NOMO-1 treated with dmso at 0.1 percent for 144 hours (cell line): ENCODE measurements around the gene GM2A.
"Not testable (repeated sequence)": the region's sequence is repeated elsewhere in the genome, so short reads cannot be mapped to it uniquely, and the experiment has no call there.

Source experiments
- DNase-seq: peaks from one replicate; lab custom pipeline; 2025; ENCODE audit not compliant: unreplicated experiment; lab: John Stamatoyannopoulos, UW

GM2A gene

DNA sequence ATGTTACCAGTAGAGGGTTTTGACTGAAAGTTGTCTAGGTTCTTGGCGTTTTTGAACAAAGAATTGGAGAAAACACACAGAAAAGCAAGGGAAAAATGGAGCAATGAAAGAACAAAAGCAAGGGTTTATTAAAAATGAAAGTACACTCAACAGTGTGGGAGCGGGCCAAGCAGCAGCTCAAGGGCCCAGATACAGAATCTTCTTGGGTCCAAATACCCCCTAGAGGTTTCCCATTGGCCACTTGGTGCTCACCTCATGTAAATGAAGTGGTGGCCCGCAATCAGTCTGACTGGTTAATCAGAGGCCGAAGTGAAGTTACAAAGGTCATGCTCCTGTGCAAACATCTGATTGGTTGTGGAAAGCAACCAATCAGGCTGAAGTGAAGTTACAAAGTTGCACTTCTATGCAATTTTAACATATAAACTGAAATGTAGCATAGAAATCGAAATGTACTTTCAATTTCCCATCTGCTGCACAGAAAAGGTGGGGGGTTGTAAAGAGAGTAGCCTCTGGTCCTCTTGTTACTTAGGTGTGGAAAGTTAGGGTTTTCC, 1.9 kb upstream of the GM2A start:
- DNase-seq, result no peak

DNA sequence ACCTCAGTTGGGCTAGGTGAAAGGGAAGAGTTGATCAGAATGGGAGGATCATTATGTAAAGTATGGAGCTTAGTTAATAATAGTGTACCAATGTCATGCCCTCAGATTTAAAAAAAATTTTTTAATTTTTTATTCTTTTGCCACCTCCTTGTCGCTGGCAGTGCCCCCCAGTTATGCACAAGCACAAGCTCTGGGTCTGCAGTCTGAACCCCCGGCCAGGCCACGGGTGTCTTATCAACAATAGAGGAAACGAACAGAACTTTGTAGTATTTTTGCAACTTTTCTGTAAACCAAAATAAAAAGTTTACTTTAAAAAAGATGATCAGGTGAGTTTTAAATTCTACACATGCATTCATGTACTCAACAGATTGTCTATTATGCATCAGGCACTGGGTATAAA, 1.4 kb upstream of the GM2A start:
- no peak for DNase-seq

DNA sequence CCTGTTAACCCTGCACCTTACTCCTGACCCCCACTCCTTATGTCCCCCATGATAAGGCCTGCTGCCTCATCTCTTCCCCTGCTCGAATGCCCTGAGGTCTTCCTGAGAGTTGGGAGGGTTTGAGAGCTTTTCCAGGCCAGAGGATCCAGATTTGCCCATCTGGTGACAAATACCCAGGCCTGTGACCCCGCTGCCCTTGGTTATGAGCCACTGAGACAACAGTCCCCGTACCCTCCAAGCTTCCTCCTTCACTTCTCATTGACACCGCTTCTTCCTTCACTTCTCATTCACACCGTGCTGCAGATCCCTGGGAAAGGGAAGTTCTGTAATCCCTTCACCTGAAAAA, 593 bp downstream of the GM2A start:
- peak; percentile 9 for DNase-seq

DNA sequence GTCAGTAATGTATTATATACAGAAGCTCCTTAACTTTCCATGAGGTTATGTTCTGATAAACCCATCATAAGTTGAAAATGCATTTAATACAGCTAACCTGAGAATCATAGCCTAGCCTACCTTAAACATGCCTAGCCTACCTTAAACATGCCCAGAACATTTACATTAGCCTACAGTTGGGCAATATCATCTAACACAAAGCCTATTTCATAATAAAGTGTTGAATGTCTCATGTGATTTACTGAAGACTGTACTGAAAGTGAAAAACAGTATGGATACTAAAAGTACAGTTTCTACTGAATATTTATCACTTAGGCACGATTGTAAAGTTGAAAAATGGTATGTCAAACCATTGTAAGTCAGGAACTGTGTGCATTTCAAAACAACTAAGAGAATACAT, 1.6 kb downstream of the GM2A start:
- no peak for DNase-seq

DNA sequence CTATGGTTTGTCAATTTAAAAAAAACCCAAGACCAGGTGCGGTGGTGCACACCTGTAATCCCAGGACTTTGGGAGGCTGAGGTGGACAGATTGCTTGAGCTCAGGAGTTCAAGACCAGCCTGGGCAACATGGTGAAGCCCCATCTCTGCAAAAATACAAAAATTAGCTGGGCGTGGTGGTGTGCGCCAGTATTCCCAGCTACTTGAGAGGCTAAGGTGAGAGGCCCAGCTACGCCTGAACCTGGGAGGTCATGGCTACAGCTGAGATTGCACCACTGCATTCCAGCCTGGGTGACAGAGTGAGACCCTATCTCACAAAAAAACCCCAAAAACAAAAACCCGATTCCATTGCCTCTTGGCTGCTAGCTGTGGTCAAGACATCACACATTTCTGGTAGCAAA, 2.0 kb downstream of the GM2A start:
- not testable (repeated sequence) for DNase-seq

DNA sequence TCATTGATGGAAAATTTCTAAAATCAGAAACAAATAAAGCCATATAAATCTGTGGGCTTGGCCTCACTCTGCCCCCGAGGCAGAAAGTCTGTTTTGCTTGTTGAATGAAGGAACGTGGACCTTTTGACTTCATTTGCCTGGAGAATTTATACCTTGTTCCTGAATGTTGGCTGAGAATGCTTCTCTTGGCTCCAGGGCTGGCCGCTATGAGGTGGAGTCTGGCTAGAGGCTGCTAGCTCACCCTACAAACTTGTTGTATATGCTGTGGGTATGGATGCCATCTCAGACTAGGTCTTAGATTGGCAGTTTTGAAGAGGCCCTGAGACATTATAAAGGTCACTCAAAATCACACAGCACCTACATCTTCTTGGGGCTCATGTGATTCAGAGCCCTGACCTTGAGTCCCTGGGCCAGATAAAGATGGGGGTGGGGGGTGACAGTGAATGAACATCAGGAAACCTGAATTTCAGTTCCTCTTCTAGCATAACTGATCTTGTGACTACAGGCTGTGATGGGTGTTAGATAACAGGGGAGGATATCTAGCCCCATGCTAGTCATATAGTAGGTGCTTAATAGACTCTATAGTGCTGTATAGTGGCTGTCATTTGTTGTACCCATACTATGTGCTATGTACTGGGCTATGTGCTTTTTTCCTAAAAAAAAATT, 2.8 kb downstream of the GM2A start:
- DNase-seq, result peak; percentile 40

DNA sequence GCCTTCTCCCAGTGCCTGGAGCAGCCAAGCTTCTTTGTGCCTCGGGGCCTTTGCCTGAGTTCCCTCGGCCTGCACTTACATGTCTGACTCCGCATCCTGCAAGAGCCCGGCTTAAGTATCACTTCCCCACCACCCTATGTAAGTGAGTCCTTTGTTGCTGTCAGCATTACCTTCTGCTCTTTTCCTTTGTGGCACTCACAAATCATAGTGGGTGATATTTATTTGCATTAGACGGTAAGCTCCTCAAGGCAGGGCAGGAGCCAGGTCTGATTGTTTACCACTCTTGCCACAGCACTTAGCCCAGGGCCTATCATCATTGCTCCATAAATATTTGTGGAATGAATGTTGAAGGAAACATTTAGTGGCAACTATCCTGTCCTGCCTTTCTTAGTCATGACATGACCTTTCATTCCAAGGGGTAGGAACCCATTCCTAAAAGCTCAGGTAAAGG, 4.8 kb downstream of the GM2A start:
- DNase-seq, result peak; percentile 69

DNA sequence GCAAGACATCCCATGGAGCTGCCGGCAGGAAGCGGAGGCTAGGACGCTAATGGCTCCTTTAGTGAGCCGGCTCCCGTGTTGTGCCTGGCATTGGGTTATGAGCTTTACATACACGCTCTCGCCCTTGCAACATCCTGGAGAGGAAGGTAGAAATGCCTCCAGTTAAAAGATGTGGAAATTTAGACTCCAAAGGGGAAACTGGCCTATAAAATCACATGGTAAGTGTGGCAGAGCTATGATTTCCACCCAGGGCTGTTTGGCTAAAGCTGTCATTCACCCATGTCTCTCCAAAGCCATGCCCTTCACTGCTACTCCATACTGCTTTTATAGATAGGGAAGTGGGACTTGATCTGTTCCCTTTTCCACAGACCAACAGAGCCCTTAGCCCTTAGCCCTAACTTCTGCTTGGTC, 5.2 kb downstream of the GM2A start:
- DNase-seq, result peak; percentile 69

DNA sequence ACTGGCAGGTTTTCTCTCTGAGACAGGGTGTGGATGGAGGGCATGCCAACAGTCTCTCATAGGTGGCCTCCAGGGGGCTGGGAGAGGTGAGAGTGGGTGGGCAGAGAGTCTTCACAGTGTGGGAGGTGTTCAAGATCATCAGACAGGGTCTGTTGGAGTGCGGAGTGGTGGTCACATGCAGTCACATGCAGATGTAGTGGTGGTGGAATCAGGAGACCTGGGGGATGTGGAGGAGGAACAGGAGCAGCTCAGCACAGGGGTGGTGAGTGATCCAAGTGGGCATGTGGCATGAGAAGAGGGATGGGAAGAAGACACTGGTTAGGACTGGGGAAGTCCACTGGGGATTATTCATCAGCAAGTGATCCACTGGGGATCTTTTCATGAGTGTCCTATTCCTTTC, 5.8 kb downstream of the GM2A start:
- no peak for DNase-seq

DNA sequence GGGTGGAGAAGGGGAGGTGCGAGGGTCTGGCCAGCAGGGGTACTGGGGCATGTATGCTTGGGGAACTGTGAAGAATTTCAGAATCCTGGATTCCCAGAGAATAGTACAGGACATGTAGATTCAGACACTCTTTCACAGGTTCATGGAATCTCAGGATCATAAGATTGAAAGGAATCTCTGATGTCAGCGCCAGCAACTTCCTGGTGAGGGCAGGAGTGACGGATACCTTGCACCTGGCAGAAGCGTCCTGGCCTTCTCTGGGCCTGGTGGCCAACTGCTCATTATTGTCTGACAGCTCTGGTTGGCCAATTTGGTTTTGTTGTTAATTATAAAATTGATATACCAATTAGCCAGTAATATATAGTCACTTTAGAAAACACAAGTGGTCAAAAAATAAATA, 6.9 kb downstream of the GM2A start:
- DNase-seq, result no peak

DNA sequence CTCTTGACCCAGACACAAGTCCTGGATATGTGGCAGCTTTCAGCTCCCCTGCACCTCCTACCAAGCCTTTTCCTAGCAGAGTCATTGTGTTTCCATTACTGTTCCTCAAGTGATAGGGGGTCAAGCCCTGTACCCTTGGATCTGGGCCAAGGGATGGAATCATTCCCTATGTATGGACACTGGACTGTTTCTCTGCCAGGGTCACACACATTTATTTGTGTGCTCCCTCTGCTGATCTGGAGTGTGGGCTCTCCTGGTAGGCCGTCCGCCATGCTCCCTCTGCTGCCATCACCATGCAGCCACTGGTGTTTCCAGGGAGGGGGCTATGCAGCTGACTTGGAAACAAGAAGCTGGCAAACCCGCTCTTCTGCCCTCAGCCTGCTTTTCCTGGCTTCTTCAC, 9.5 kb downstream of the GM2A start:
- no peak for DNase-seq

DNA sequence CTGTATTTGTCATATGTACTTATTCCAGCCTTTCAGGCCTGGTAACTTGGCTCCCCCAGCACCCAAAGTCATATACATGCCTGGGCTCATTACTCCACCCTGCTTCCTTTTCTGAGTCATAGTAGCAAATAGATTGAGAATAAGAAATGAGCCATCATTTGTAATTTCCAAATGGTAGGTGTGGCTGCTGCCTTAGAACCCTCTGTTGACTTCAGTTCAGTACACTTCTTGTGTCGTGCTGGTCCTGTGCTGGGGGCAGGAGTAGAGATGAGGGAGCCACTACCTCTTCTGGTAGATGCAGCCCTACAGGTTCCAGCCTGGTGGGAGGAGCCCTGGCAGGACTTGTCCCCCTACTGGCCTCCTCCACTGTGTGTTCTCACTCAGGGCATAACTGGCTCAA, 11.1 kb downstream of the GM2A start:
- DNase-seq, result no peak

DNA sequence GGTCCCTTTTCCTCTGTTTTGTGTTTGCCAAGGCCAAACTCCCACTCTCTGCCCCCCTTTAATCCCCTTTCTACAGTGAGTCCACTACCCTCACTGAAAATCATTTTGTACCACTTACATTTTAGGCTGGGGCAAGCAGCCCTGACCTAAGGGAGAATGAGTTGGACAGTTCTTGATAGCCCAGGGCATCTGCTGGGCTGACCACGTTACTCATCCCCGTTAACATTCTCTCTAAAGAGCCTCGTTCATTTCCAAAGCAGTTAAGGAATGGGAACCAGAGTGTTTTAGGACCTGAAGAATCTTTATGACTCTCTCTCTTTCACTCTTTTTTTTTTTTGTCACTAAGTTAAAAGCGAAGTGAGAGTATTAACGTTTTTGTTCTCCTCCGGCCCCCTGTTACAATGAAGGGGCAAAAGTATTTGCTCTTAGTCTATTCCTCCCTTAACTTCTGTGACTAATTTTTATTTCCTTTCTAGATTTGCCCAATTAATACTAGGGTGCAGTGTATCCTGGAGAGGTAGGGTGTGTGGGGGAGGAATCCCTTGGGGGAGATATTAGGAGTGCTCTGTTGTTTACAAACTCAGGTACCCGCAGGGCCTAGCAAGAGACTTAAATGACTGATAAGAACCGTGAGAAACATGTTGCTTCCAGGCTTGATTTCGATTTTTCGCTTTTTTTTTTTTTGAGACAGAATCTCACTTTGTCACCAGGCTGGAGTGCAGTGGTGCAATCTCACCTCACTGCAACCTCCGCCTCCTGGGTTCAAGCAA, 14.7 kb downstream of the GM2A start:
- DNase-seq, result no peak

DNA sequence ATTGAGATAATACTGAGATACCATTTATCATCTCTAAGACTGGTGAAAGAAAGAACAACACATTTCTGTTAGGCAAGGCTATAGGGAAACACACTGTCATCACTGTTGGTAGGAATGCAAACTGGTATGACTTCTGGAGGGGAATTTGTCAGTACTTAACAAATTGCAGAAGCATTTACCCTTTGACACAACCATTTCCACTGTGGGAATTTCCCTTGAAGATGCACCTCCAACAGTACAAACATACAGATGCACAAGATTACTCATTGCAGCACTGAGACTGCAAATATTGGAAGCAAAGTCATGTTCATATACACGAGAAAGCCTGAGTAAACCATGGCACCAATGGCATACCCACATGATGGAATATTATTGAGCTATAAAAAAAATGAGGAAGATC, 17.6 kb downstream of the GM2A start:
- DNase-seq, result no peak

DNA sequence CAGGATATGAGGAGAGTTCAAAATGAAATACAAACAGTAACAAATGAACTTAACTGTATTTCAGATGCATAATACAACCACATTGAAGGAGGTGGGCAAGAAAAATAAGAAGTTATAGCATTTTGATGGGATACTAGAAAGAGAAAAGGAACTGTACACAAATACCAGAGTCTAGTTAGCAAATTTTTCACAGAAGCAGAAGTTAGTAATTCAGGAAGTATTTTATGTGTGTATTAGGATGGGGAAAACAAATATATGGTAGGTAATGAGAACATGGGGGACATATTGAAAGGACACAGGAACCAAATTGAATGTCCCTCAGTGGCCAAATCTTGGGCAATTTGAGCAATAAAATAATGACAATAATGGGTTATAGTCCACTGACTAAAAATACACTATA, 18.4 kb downstream of the GM2A start:
- no peak for DNase-seq

DNA sequence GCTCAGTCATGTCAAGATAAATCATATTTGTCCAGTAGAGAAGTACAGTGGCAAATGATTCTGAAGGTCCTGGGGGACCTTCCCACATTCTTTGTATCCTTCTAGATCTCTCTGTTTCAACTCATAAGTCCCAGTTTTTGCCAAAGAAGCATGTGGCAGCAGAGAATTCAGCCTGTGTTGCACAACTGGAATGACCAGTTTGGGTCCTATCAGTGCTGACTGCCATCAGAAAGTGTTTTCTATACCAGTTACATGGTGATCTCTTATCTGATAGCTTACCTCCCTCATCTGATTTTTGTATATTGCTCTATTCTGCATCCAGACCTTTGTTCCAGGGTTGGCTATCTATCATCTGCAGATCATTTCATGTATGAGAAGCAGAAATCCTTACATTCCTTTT, 21.7 kb downstream of the GM2A start:
- DNase-seq, result no peak

DNA sequence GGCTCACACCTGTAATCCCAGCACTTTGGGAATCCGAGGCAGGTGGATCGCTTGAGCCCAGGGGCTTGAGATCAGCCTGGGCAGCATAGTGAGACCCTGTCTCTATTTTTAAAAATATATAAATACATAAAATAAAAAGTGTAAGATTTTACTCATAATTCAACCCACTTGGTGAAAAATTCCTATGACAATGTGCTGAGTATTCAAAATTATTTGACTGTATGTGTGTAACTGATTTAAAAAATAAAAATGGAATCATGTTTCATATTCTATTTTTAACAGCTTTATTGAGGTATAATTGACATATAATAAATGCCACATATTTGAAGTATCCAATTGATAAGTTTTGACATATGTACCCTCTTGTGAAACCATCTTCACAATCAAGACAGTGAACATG, 22.8 kb downstream of the GM2A start:
- DNase-seq, result no peak

DNA sequence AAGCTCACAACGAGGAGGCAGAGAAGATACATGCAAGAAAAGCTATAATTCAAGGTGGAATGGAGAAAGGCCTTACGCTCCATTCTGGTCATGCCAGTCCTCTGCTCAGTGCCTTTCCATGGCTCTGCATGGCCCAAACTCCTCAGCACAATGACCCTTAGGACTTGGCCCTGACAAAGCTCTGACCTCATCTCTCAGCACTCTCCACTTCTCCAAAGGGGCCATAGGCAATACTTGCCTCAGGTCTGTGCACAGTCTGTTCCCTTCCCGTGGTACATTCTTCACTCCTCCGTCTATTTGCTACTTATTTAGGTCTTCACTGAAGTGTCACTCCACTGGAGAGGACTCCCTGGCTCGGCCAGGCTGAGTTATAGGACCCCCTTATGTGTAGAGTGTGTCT, 25.9 kb downstream of the GM2A start:
- DNase-seq, result no peak

DNA sequence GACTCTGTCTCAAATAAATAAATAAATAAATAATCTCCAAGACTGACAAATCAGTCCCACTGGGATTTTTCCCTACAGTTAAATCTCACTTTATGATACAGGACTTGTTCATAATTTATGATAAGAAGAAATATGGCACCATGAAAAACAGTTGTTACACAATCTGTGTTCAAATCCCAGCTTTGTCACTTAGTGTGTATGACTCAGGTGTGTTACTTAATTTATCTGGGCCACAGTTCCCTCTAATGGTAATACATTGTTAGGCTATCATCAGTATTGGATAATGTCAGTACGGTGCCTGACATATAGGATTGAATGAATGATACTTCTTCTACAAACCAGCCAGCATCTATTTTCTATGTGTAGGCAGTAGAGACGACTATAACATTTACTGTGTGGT, 27.5 kb downstream of the GM2A start:
- no peak for DNase-seq

DNA sequence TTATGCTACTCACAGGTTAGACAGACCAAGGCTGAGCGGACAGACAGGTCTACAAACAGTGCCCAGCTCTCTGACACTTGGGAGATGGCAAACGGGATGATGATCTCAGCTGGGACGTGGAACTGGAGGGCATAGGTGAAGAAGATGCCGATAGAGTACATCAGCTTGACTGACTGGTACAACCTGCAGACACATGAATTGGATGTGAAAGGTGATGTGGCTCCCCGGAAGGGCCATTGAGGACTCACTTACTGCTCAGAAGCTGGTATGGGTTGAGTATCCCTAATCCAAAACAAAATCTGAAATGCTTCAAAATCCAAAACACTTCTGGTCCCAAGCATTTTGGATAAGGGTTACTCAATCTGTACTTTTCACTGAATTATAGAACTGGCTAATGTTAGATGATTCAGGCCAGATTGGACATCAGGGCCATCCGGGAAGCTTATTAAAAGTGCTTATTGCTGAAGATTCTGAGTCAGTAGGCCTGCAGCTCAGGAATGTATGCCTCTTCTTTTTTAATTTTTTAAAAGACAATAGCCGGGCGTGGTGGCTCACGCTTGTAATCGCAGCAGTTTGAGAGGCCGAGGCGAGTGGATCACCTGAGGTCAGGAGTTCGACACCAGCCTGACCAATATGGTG, 28.1 kb downstream of the GM2A start:
- no peak for DNase-seq

DNA sequence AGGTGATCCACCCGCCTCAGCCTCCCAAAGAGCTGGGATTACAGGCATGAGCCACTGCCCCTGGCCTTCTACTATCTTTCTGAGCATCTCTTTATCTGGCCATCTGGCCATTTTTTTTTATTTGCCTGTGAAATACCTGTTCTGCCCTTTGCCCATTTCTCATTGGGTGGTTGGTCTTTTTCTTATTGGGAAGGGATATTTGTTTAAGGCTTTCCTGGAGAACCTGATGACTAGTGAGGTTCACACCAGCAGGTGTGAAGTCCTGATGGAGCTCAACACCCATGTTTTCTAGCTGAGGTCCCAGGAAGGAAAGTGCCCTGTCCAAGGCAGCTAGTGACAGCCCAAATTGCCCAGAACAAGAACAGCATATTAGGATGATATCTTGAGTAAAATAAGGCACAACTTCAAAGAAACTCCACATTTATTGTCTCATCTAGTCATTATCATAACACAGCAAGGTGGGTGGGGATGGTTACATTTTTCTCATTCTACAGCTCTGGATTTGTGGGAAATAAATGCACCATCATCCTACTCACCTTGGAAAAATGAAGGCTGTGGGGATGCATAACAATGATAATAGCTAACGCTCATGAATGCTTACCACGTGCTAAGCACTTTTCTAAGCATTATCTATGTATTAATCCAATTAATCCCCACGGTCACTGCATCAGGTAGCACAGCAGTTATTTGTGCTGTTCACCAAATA, 30.3 kb downstream of the GM2A start:
- DNase-seq, result no peak
